Smooth muscle cell (in vitro differentiated cells): ENCODE results near the gene HLA-A. TPM values are rescaled to one million over a fixed set of nuclear protein-coding genes. Genes with fewer than 3 reads are reported as not detected.

Experiments used
- DNase-seq: peaks from one replicate; lab custom pipeline; 2025; ENCODE audit not compliant: unreplicated experiment; lab: John Stamatoyannopoulos, UW
- H2AFZ ChIP-seq: fragments of 200-600 bp; sonication (generic); 2 replicates; pipeline ENCODE4 v1.6.0; 2016; ENCODE audit warnings: antibody characterized with exemption, low read depth, mild to moderate bottlenecking
- H3F3A ChIP-seq: fragments of 200-600 bp; sonication (generic); 2 replicates; pipeline ENCODE4 v1.6.0; 2017; ENCODE audit warnings: antibody characterized with exemption, low read depth
- H3K27ac ChIP-seq: fragments of 200-600 bp; sonication (generic); 2 replicates; pipeline ENCODE4 v1.5.1; 2016; ENCODE audit warnings: low read depth, mild to moderate bottlenecking
- H3K27me3 ChIP-seq: fragments of 200-600 bp; sonication (generic); 2 replicates; pipeline ENCODE4 v1.6.1; 2016; ENCODE audit warnings: low read depth, mild to moderate bottlenecking
- H3K36me3 ChIP-seq: fragments of 200-600 bp; sonication (generic); 2 replicates; pipeline ENCODE4 v1.5.1; 2016; ENCODE audit warnings: low read depth
- H3K4me1 ChIP-seq: fragments of 200-600 bp; sonication (generic); 2 replicates; pipeline ENCODE4 v1.5.1; 2016; ENCODE audit warnings: low read depth
- H3K4me2 ChIP-seq: fragments of 200-600 bp; sonication (generic); 2 replicates; pipeline ENCODE4 v1.6.0; 2016; ENCODE audit warnings: mild to moderate bottlenecking
- H3K4me3 ChIP-seq: fragments of 200-600 bp; sonication (generic); 2 replicates; pipeline ENCODE4 v1.5.1; 2016; ENCODE audit warnings: mild to moderate bottlenecking
- H3K79me2 ChIP-seq: fragments of 200-600 bp; sonication (generic); 2 replicates; pipeline ENCODE4 v1.6.0; 2016; ENCODE audit warnings: low read depth, mild to moderate bottlenecking
- H3K9ac ChIP-seq: fragments of 200-600 bp; sonication (generic); 2 replicates; pipeline ENCODE4 v1.6.0; 2016; ENCODE audit warnings: low read depth
- H3K9me3 ChIP-seq: fragments of 200-600 bp; sonication (generic); replicated peaks from 2 replicates; pipeline ENCODE4 v1.5.1; 2016; ENCODE audit warnings: low read depth
- H4K20me1 ChIP-seq: fragments of 200-600 bp; sonication (generic); 2 replicates; pipeline ENCODE4 v1.6.0; 2016; ENCODE audit warnings: low read depth
- CTCF ChIP-seq: fragments of 200-600 bp; sonication (generic); IDR thresholded peaks from 2 replicates; pipeline ENCODE4 v1.5.1; 2017; ENCODE audit warnings: borderline replicate concordance, mild to moderate bottlenecking, antibody characterized with exemption; ENCODE audit not compliant: insufficient read depth, poor library complexity, severe bottlenecking
- WGBS: methylation state at CpG from one replicate; pipeline ENCODE4 v1.1.7; 2016; ENCODE audit warnings: low lambda C conversion rate; 5-methylcytosine and 5-hydroxymethylcytosine counted together
- polyA plus RNA-seq: library from polyadenylated mRNA; unstranded; fragments of >200 nt; fragmentation: Nextera tagmentation; extraction: Ambion mirVana; gene quantifications from 2 replicates; pipeline ENCODE4 v1.2.1, GENCODE V29; 2016
- total RNA-seq: library from RNA; depleted of rRNA; stranded (reverse); fragments of >200 nt; gene quantifications from 2 replicates; pipeline ENCODE4 v1.2.3, GENCODE V29; 2014

Gene HLA-A
- total and polyA plus RNA-seq, 2 experiments from 2014 or later = 287 to 558 TPM

- H3K27ac ChIP-seq = no peak overlapping the region
- no peaks in the 10 kb centered on the region for H3F3A ChIP-seq
- TF ChIP-seq CTCF = no peak
- H3K4me2 ChIP-seq = no peak overlapping the region
- no peaks in the 10 kb centered on the region for H3K79me2 ChIP-seq
- no peak for DNase-seq
- no peaks in the 10 kb centered on the region for H4K20me1 ChIP-seq
- no peaks in the 10 kb centered on the region for H3K4me1 ChIP-seq
- H3K9me3 ChIP-seq = no peaks in the 10 kb centered on the region
- no peak overlapping the region for H3K9ac ChIP-seq
- no peaks in the 10 kb centered on the region for H3K36me3 ChIP-seq
- H2AFZ ChIP-seq = no peak overlapping the region
- H3K4me3 ChIP-seq = no peak overlapping the region
- H3K27me3 ChIP-seq = peaks cover 7% of the 10 kb centered on the region
- WGBS = 61% methylated on average over 2 of the region's 2 CpGs
Observed at GRCh38 chr6:29912840-29913239, 29.5 kb upstream of the HLA-A start.

- Histone ChIP-seq H3K27ac (no peak overlapping the region), H3K79me2 (no peaks in the 10 kb centered on the region), H2AFZ (no peak overlapping the region), H4K20me1 (no peaks in the 10 kb centered on the region), H3F3A (no peaks in the 10 kb centered on the region), H3K4me1 (no peaks in the 10 kb centered on the region), H3K4me3 (no peak overlapping the region), H3K9ac (no peak overlapping the region), H3K27me3 (peaks cover 32% of the 10 kb centered on the region), H3K36me3 (no peaks in the 10 kb centered on the region), H3K4me2 (no peak overlapping the region), H3K9me3 (no peaks in the 10 kb centered on the region)
- WGBS = 35% methylated on average over 1 of the region's 1 CpG
- DNase-seq = no peak
- no peak for TF ChIP-seq CTCF
Observed at GRCh38 chr6:29916741-29917140, 25.6 kb upstream of the HLA-A start.

- Histone ChIP-seq H3K27ac (no peak overlapping the region), H3K9me3 (no peaks in the 10 kb centered on the region), H3K9ac (no peak overlapping the region), H3K4me2 (no peak overlapping the region), H3F3A (no peaks in the 10 kb centered on the region), H3K27me3 (peaks cover 28% of the 10 kb centered on the region), H4K20me1 (no peaks in the 10 kb centered on the region), H3K79me2 (no peaks in the 10 kb centered on the region), H3K36me3 (no peaks in the 10 kb centered on the region), H2AFZ (no peak overlapping the region), H3K4me1 (no peaks in the 10 kb centered on the region), H3K4me3 (no peak overlapping the region)
- 71% methylated on average over 2 of the region's 2 CpGs for WGBS
- no peak for TF ChIP-seq CTCF
- no peak for DNase-seq
Observed at GRCh38 chr6:29917857-29918256, 24.5 kb upstream of the HLA-A start.

- Histone ChIP-seq H4K20me1 (no peaks in the 10 kb centered on the region), H3K27ac (no peak overlapping the region), H3K9me3 (no peaks in the 10 kb centered on the region), H3K27me3 (peaks cover 27% of the 10 kb centered on the region), H3K4me2 (no peak overlapping the region), H3K9ac (no peak overlapping the region), H3K4me3 (no peak overlapping the region), H3F3A (no peaks in the 10 kb centered on the region), H3K4me1 (no peaks in the 10 kb centered on the region), H2AFZ (no peak overlapping the region), H3K79me2 (no peaks in the 10 kb centered on the region), H3K36me3 (no peaks in the 10 kb centered on the region)
- no peak for DNase-seq
- 37% methylated on average over 1 of the region's 1 CpG for WGBS
- TF ChIP-seq CTCF = no peak
Observed at GRCh38 chr6:29919506-29920445, 22.6 kb upstream of the HLA-A start.
